CD4-positive, alpha-beta T cell (primary cell): ENCODE data around the gene ALAD. TPM values are rescaled to one million over a fixed set of nuclear protein-coding genes. Genes with fewer than 3 reads are reported as not detected.

Source experiments
- ATAC-seq: fragments of 200-7000 bp; cut with Tn5 transposase; one replicate; pipeline ENCODE4 v1.10.0; 2022; ENCODE audit warnings: mild to moderate bottlenecking; ENCODE audit not compliant: poor library complexity
- CTCF ChIA-PET: fragments of 350-600 bp; sonication (Branson Sonifier 250); formaldehyde crosslinking; loops from one replicate; lab custom pipeline; 2021; ENCODE audit warnings: antibody characterized with exemption, inconsistent platforms; lab: Charles Lee
- POLR2A ChIA-PET: fragments of 350-600 bp; sonication (Branson Sonifier 250); formaldehyde crosslinking; loops from one replicate; lab custom pipeline; 2021; ENCODE audit warnings: antibody characterized with exemption, inconsistent platforms; lab: Charles Lee
- DNase-seq, 14 experiments: peaks; one replicate each; pipeline ENCODE4 v3.0.0-alpha.2; 2013 to 2020; ENCODE audit warnings: mixed read lengths in 2 of 14
- H3K27ac ChIP-seq, 2 donors: one replicate each; pipeline versions ENCODE4 v1.5.1 to v1.7.0; 2013; ENCODE audit warnings: low read length in 2 of 2, low read depth in 1 of 2, mild to moderate bottlenecking in 1 of 2
- H3K27me3 ChIP-seq, 2 experiments: 1 replicate in 1 of 2; 2 replicates in 1 of 2; pipeline versions ENCODE4 v1.6.1 to v1.7.0; 2013; ENCODE audit warnings: low read length in 2 of 2, control low read depth in 1 of 2, mild to moderate bottlenecking in 1 of 2, moderate library complexity in 1 of 2; ENCODE audit not compliant: insufficient read depth in 2 of 2, control insufficient read depth in 1 of 2
- H3K36me3 ChIP-seq: one replicate; pipeline ENCODE4 v1.6.1; 2013; ENCODE audit warnings: low read length, control low read depth; ENCODE audit not compliant: insufficient read depth
- H3K4me1 ChIP-seq: one replicate; pipeline ENCODE4 v1.6.1; 2013; ENCODE audit warnings: low read length, control low read depth; ENCODE audit not compliant: insufficient read depth
- H3K4me3 ChIP-seq: one replicate; pipeline ENCODE4 v1.5.1; 2013; ENCODE audit warnings: mild to moderate bottlenecking, low read length, moderate library complexity
- H3K9me3 ChIP-seq, 2 experiments: 1 replicate in 1 of 2; 2 replicates in 1 of 2; pipeline versions ENCODE4 v1.6.1 to v1.7.0; 2013; ENCODE audit warnings: low read length in 2 of 2, mild to moderate bottlenecking in 2 of 2, control low read depth in 1 of 2, moderate library complexity in 1 of 2; ENCODE audit not compliant: control insufficient read depth in 1 of 2, insufficient read depth in 1 of 2
- H3K27ac Mint-ChIP-seq: one replicate; pipeline ENCODE4 v1.8.0; 2020; ENCODE audit warnings: mixed read lengths
- H3K27me3 Mint-ChIP-seq: one replicate; pipeline ENCODE4 v1.8.0; 2021; ENCODE audit warnings: mixed read lengths
- H3K36me3 Mint-ChIP-seq: one replicate; pipeline ENCODE4 v1.8.0; 2021; ENCODE audit warnings: low read depth, mixed read lengths
- H3K4me1 Mint-ChIP-seq: one replicate; pipeline ENCODE4 v1.8.0; 2021; ENCODE audit warnings: low read depth, mixed read lengths
- H3K4me3 Mint-ChIP-seq: one replicate; pipeline ENCODE4 v1.8.0; 2020; ENCODE audit warnings: mild to moderate bottlenecking, mixed read lengths
- H3K9me3 Mint-ChIP-seq: one replicate; pipeline ENCODE4 v1.8.0; 2020; ENCODE audit warnings: mixed read lengths
- CTCF ChIP-seq: fragments of 200-600 bp; IDR thresholded peaks from one replicate; pipeline ENCODE4 v1.8.0; 2022; ENCODE audit warnings: antibody characterized with exemption, mild to moderate bottlenecking
- intact Hi-C, 2 experiments: fragments of 100-400 bp; cut with DNase I in 1 of 2; cut with micrococcal nuclease in 1 of 2; formaldehyde crosslinking; loops; one replicate each; pipeline versions ENCODE4 v1.15.1 to v1.9.0; 2023 to 2025; cut with DNase I, micrococcal nuclease
- total RNA-seq, 174 experiments: library from RNA in 2 of 174; stranded (reverse) in 2 of 174; gene quantifications; one replicate each; pipeline ENCODE4 v1.2.3 and lab custom pipeline; 2021 to 2026

ALAD gene
- total RNA-seq, 2 experiments from 2014 or later: 14.5 to 15.0 TPM

- Histone ChIP-seq H3K4me1 (peaks cover 11% of the 10 kb centered on the region), H3K27me3 (no peaks in the 10 kb centered on the region), H3K36me3 (peaks cover 27% of the 10 kb centered on the region), H3K27ac (no peak overlapping the region), H3K4me3 (no peak overlapping the region), H3K9me3 (no peaks in the 10 kb centered on the region)
- intact Hi-C loops: no loop called here
- no peak for TF ChIP-seq CTCF
- Mint-ChIP-seq H3K4me1 (peaks cover 16% of the 10 kb centered on the region), H3K27ac (no peak overlapping the region), H3K9me3 (no peaks in the 10 kb centered on the region), H3K27me3 (no peaks in the 10 kb centered on the region), H3K36me3 (peaks cover 23% of the 10 kb centered on the region), H3K4me3 (no peak overlapping the region)
- ATAC-seq: no peak
- POLR2A ChIA-PET: no interaction called here
- CTCF ChIA-PET: interaction anchor here (0.7 kb wide), 1 partner anchor 30 kb away, joined by 4 read pairs; the partner anchor contains the start of gene ALAD
- no peak for DNase-seq
Observed at GRCh38 chr9:113370806-113371325, 30.2 kb downstream of the ALAD start.

GRCh38 chr9:113369855-113370140, 31.3 kb downstream of the ALAD start:
- CTCF ChIA-PET: no interaction called here
- intact Hi-C loops: no loop called here
- Mint-ChIP-seq H3K4me1 (peaks cover 6% of the 10 kb centered on the region), H3K36me3 (peaks cover 16% of the 10 kb centered on the region), H3K27me3 (no peaks in the 10 kb centered on the region), H3K27ac (no peak overlapping the region), H3K4me3 (no peak overlapping the region), H3K9me3 (no peaks in the 10 kb centered on the region)
- POLR2A ChIA-PET: no interaction called here
- H3K4me1 ChIP-seq: peaks cover under 1% of the 10 kb centered on the region
- H3K4me3 ChIP-seq: no peak overlapping the region
- no peaks in the 10 kb centered on the region for H3K9me3 ChIP-seq
- no peak for TF ChIP-seq CTCF
- DNase-seq (no peak), ATAC-seq (no peak)
- no peaks in the 10 kb centered on the region for H3K27me3 ChIP-seq
- peaks cover 21% of the 10 kb centered on the region for H3K36me3 ChIP-seq
- no peak overlapping the region for H3K27ac ChIP-seq

GRCh38 chr9:113368982-113369854, 31.9 kb downstream of the ALAD start:
- Histone ChIP-seq H3K27ac (no peak overlapping the region), H3K4me1 (no peaks in the 10 kb centered on the region), H3K9me3 (no peaks in the 10 kb centered on the region), H3K27me3 (no peaks in the 10 kb centered on the region), H3K4me3 (no peak overlapping the region), H3K36me3 (peaks cover 15% of the 10 kb centered on the region)
- Mint-ChIP-seq H3K27ac (no peak overlapping the region), H3K27me3 (no peaks in the 10 kb centered on the region), H3K4me3 (no peak overlapping the region), H3K9me3 (no peaks in the 10 kb centered on the region), H3K36me3 (peaks cover 12% of the 10 kb centered on the region), H3K4me1 (no peaks in the 10 kb centered on the region)
- intact Hi-C loops: no loop called here
- ChIA-PET CTCF (no interaction called here), POLR2A (no interaction called here)
- ATAC-seq: no peak
- no peak for TF ChIP-seq CTCF
- no peak for DNase-seq
